Esophagus muscularis mucosa (tissue), 4 donors: Measurements from ENCODE around the gene TMEM143.

Source experiments
- EP300 ChIP-seq: sonication (generic); formaldehyde crosslinking; IDR thresholded peaks from one replicate; pipeline ENCODE4 v1.6.1; 2017; ENCODE audit warnings: antibody characterized with exemption
- POLR2A ChIP-seq: fragments of 450-650 bp; IDR thresholded peaks from one replicate; pipeline ENCODE4 v1.6.1; 2017; ENCODE audit warnings: antibody characterized with exemption, moderate library complexity, mild to moderate bottlenecking, low read depth
- POLR2AphosphoS5 ChIP-seq, 2 donors: sonication (generic); formaldehyde crosslinking; IDR thresholded peaks; one replicate each; pipeline ENCODE4 v1.6.1; 2017; ENCODE audit warnings: antibody characterized with exemption in 2 of 2
- TF ChIP-seq, protein P1 (sequence below), 3 experiments: fragments of 200-600 bp in 2 of 3; fragments of 450-650 bp in 1 of 3; sonication (generic) in 2 of 3; IDR thresholded peaks; one replicate each; pipeline ENCODE4 v1.5.1; 2017 to 2019; ENCODE audit warnings: antibody characterized with exemption in 3 of 3, mild to moderate bottlenecking in 2 of 3, moderate library complexity in 1 of 3

- TF ChIP-seq POLR2A = no peak
- TF ChIP-seq, protein P1, sequence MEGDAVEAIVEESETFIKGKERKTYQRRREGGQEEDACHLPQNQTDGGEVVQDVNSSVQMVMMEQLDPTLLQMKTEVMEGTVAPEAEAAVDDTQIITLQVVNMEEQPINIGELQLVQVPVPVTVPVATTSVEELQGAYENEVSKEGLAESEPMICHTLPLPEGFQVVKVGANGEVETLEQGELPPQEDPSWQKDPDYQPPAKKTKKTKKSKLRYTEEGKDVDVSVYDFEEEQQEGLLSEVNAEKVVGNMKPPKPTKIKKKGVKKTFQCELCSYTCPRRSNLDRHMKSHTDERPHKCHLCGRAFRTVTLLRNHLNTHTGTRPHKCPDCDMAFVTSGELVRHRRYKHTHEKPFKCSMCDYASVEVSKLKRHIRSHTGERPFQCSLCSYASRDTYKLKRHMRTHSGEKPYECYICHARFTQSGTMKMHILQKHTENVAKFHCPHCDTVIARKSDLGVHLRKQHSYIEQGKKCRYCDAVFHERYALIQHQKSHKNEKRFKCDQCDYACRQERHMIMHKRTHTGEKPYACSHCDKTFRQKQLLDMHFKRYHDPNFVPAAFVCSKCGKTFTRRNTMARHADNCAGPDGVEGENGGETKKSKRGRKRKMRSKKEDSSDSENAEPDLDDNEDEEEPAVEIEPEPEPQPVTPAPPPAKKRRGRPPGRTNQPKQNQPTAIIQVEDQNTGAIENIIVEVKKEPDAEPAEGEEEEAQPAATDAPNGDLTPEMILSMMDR (IDR thresholded peaks at IDR 0.05) = no peak
- no peak for TF ChIP-seq POLR2AphosphoS5 (IDR thresholded peaks at IDR 0.05)
- TF ChIP-seq EP300 = no peak
These were observed 78.8 kb downstream of the TMEM143 start for GRCh38 chr19:48284896-48285295.
